ENCODE data around the gene MEPE.

The MEPE gene

GRCh38 chr4:87851332-87851731 is 18.6 kb downstream of the MEPE start:
- H3K4me3 ChIP-seq (ENCODE audit: low read depth, low read length), result no peak overlapping the region
- TF ChIP-seq CTCF (IDR thresholded peaks at IDR 0.05; ENCODE audit: borderline replicate concordance, insufficient read depth, low read depth, low read length), result no peak

- TF ChIP-seq CTCF (IDR thresholded peaks at IDR 0.05; ENCODE audit: borderline replicate concordance, insufficient read depth, low read depth, low read length), result no peak
- no peak overlapping the region for H3K4me3 ChIP-seq (ENCODE audit: low read depth, low read length)
These were observed 19.2 kb downstream of the MEPE start for GRCh38 chr4:87851953-87852352.

GRCh38 chr4:87853108-87853507 is 20.3 kb downstream of the MEPE start:
- no peak overlapping the region for H3K4me3 ChIP-seq (ENCODE audit: low read depth, low read length)
- TF ChIP-seq CTCF (IDR thresholded peaks at IDR 0.05; ENCODE audit: borderline replicate concordance, insufficient read depth, low read depth, low read length), result no peak

- no peak overlapping the region for H3K4me3 ChIP-seq (ENCODE audit: low read depth, low read length)
- no peak for TF ChIP-seq CTCF (IDR thresholded peaks at IDR 0.05; ENCODE audit: borderline replicate concordance, insufficient read depth, low read depth, low read length)
These were observed 21.1 kb downstream of the MEPE start for GRCh38 chr4:87853891-87854290.

- H3K4me3 ChIP-seq (ENCODE audit: low read depth, low read length), result no peak overlapping the region
- no peak for TF ChIP-seq CTCF (IDR thresholded peaks at IDR 0.05; ENCODE audit: borderline replicate concordance, insufficient read depth, low read depth, low read length)
These were observed 22.8 kb downstream of the MEPE start for GRCh38 chr4:87855559-87855958.

GRCh38 chr4:87856816-87857215 is 24.0 kb downstream of the MEPE start:
- no peak overlapping the region for H3K4me3 ChIP-seq (ENCODE audit: low read depth, low read length)
- TF ChIP-seq CTCF (IDR thresholded peaks at IDR 0.05; ENCODE audit: borderline replicate concordance, insufficient read depth, low read depth, low read length), result no peak

GRCh38 chr4:87857789-87858188 is 25.0 kb downstream of the MEPE start:
- no peak overlapping the region for H3K4me3 ChIP-seq (ENCODE audit: low read depth, low read length)
- TF ChIP-seq CTCF (IDR thresholded peaks at IDR 0.05; ENCODE audit: borderline replicate concordance, insufficient read depth, low read depth, low read length), result no peak
